Activated CD4-positive, alpha-beta T cell treated with anti-CD3 and anti-CD28 coated beads for 24 hours (primary cell): ENCODE results near the gene USP32.

Source experiments
- DNase-seq, 2 donors: peaks; one replicate each; pipeline ENCODE4 v3.0.0-alpha.2; 2020; ENCODE audit warnings: low read depth in 2 of 2

Gene USP32

DNA sequence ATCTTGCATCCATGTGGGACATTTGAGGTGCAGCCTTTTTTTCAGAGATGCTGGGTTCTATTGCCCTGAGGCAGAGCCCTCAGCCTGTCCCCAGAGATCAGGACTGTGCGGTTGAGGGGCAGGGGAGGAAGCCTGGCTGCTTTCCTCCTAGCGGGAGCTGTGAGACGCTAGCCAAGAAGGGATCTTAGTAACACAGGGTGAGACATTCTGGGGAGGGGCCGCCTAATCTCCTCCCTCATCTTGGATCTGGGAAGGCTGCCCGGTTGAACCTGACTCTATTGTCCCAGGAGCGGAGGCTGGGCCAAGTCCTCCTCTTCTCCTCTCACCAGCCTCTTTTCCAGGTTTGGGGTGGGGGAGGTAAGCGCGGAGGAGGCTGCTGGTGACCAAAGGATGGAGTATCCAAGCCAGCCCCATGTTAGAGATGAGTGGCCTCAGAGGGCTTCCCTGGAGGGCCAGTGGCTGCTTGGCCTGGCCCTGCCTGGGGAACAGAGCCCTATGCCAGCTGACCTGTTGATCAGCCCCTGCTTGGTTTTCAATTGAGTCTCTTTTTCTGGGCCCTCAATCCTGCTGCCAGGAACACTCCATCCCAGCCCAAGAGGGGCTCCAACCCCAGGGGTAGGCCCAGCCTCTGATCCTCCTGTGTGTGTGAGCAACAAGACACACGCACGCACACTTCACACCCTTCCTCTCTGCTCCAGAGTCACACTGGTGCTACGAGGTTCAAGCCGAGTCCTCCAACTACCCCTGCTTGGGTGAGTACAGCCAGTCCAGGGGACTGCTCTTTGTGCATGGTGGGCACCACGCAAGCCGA lies 237.1 kb downstream of the USP32 start:
- DNase-seq: no peak

DNA sequence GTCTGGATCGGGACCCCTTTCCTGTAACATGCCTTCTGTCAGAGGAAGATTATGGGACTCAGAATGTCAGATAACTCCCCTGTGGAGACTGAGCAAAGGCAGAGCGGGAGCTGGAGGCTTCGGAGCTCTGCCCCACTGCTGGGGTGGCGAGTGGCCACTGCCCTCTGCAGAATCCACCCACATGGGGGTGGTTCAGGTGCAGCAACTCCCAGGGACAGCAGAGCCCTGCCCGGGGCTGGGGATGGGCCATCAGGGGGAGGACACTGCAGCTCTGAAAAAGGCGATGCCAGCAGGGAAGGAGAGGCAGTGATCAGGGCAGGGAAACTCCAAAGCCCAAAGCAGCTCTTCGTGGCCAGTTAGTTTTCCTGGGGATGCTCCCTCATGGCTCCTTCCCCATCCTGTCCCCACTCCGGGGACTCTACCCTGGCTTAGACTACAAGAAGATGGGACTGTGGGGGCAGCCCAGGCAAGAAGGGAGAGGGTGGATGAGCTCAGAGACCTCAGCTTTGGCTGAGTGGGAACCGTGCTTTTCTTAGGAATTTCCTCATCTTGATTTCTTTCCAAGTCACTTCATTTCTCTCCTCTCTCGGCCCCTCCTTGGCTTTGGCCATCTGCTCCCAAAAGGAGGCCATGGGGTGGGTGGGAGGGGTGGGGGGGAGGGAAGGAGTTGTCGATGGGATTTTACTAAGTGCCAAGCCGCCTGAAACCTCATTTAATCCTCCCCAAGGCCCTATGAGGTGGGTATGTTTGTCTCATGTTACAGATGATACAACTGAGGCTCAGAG lies 238.1 kb downstream of the USP32 start:
- no peak for DNase-seq

DNA sequence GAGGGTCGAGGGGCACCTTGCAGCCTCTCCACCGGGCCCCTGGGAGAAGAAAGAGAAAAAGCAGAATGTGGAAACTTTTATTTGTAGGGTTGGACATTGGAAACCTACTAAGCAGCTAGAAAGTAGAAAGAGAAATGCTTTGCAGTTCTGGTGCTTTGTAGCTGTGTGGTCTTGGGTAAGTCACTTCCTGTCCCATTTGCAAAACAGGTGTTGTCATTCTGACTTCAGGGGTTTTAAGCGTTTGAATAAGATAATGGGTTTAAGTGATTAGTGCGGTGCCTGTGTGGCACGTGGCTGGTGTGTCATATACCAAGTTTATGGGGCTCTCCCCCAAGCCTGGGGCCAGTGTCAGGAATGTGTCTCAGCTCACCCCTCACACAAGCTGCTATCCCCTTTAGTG lies 240.6 kb downstream of the USP32 start:
- DNase-seq: no peak

DNA sequence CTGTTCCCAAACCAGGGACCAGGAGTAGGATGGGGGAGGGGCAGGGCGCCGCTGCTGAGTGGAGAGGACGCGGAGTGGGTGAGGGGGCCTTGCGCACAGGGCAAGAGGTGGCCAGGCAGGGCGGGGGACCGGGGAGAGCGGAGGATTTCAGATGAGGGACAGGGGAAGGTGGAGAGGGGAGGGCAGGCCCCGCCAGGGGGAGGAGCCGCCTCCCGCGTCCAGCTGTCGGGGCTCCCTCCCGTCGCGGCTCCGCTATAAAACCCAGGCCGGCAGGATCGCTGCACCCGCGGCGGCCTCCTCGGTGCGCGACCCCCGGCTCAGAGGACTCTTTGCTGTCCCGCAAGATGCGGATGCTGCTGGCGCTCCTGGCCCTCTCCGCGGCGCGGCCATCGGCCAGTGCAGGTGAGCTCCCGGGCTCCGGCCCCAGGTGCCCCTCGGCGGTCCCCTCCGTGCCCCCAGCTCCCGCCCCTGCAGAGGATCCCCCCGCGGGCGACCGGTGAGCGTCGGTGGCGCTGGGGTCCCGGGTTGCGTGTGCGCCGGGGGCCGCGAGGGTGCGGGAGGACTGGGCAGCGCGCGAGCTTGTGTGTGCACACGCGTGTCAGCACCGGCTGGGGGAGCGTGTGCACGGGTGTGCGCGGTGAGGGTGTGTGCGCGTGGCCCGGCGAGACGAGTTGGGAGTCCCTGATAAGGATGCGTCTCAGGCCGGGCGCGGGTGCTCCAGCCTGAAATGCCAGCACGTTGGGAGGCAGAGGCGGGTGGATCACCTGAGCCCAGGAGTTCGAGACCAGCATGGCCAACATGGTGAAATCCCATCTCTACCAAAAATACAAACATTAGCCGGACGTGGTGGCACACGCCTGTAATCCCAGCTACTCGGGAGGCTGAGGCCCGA lies 242.0 kb downstream of the USP32 start, which contains the start of gene CA4:
Gene CA4 (plus strand): TSS at position 283 of the 892 bp plus-strand sequence. CDS start 62 bp downstream, at position 345.
- DNase-seq: no peak

DNA sequence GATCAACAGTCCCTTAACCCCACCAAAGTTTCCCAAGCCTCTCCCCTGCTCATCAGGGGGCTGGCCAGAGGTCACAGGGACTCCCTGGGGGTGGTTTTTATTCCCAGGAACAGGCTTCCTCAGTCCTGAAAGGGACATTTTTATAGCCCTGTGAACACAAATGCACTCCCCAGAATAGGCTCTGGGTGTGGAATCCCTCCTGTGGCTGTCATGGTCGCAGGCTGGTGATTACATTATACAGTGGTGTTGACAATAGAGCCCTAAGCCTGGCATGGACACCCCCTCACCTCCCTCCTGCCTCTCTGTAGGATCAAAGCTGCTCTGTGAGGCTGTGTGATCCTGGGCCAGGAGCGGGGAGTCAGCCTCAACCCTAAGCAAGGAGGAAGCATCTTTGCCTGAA lies 243.6 kb downstream of the USP32 start:
- DNase-seq: no peak

DNA sequence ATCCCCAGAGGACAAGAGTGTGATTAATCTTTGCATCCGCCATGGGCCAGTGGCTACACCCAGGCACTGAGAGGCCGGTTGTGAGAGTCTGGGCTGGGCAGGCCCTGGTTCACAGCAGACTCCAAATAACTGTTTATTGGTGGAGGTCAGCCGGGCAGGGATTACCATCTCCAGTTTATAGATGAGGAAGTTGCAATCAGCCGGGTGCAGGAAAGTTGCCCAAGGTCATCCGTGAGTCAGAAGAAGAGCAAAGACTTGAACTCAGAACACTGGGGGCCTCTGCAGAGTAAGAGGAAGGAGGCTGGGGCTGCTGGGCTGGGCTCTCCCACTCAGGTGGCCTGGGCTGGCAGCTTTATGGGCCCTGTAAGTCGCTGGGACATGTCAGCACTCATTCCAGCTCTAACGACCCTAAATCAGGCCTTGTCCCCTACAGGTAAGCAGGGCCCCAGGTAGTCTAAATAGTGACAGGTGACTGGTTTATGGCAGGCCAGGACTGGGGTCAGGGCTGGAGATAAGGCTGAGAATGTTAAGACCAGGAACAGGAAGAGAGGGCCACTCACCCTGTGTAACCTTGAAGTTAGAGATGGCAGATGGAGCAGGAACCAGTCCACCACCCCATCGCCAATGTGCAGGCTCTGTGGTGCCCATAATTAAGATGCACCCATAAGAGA lies 244.2 kb downstream of the USP32 start:
- no peak for DNase-seq

DNA sequence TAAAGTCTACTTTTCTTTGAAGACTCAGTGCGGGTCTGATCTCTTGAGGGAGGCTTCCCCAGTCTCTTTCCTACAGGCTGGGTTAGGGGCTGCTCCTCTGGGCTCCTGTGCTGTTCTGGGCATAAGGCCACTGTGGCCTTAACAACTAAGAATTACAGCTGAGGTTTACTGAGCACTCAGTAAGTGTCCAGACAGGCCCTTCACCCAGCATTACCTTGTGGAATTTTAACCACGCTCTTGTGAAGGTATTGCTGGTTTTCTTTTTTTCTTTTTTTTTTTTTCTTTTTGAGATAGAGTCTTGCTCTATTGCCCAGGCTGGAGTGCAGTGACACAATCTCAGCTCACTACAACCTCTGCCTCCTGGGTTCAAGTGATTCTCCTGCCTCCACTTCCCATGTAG lies 245.7 kb downstream of the USP32 start:
- no peak for DNase-seq

DNA sequence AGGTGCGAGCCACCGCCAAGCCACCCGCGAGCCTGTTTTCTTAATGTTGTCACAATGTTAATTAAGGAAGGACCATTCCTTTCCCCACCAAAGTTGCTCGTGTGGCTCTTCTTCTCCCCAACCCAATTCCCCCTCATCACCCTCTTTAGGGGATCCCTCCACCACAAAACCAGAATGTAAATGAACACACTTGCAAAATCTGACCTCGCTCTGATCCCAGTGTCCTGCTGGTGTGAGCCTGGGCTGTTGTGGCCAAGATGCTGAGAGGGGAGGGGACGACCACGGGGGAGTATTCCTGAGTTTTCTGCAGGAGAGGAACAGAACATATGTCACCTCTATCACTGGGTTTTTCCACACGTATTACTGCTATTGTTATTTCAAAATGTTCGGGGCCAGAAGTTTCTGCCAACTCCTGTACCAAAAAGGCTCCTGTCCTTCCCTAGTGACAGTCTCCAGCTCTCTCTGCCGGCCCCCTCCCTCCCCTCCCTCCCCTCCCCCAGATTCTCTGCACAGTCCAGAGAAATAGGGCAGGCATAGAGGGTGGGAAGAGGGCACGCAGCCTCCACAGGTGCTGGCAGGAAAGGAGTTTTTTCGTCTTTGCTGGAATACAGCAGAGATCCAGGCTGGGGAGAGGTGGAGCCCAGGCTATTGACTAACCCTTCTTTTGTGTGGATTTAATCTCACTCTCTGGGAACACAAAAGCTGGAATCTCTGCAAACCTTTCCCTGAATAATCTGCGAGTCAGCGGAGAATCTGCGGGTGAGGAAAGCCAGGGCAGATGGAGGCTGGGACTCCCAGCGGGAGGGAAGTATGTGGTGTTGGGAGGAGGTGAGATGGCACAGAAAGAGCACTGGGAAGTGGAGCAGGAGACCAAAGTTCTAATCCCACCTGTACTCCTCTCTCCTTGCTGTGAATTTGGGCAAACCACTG lies 246.7 kb downstream of the USP32 start:
- no peak for DNase-seq

DNA sequence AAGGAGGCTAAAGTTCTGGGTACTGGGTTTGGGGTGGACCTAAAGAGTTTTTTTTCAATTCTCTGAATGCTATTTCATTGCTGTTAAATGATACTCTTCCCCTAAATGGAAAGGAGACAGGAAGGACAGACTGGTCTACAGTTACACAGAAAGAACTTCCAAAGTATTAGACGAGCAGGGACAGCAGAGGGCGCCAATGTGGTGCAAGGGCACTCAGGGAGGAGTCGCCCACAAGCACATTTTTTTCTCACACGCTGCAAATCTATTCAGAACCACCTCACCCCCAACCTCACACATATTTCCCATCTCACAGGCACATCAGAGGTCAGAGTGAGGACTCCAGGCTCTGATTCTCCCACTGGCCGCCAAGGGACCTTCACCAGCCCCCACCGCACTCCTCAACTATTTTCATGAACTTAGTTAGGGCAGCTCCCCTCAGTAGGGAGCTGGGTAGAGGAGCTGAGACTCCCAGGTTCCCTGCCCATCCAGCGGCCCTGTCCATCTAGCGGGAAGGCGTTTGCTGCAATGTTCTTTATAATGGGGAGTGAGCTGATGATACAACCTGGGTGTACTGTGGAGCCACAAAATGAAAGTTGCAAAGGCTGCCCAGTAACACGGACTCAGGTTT lies 248.9 kb downstream of the USP32 start:
- DNase-seq: peak; percentile 69 to 80

DNA sequence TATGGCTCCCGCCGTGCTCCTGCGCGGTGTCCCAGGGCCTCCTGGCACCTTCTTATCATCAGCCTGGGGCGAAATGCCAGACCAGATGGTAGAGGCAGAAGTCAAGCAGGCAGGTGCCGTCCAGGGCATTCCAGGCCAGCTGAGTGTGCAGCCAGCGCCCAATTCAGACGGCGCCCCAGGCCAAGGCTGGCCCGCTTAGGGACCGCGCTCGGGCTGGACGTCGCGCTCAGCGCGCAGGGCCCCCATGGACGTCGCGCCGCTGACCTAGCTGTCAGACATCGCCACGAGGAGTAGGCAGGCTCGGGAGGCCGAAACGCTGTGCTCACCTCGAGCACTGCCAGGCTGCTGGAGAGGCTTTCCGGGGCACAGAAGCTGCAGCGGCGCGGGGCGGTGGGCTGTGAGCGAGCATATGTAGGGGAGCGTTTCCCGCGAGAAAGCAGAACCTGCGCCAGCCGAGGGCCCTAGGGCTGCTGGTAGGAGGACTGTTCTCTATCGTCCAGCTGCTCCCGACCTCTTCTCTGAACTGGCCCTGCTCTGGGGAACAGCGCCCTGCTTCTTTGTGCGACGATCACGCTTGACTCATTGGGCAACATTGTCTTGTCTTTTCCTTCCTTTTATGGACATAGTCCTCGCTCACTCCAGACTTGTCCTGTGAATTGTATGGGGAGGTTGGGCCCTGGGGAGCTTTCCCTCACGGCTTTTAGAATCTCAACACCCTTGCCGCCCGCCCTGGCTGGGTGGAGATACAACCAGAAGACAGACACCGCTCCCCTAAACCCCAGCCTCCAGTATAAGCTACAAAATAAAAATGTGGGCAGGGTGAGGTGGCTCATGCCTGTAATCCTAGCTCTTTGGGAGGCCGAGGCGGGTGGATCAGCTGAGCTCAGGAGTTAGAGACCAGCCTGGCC lies 250.6 kb downstream of the USP32 start:
- DNase-seq: no peak

DNA sequence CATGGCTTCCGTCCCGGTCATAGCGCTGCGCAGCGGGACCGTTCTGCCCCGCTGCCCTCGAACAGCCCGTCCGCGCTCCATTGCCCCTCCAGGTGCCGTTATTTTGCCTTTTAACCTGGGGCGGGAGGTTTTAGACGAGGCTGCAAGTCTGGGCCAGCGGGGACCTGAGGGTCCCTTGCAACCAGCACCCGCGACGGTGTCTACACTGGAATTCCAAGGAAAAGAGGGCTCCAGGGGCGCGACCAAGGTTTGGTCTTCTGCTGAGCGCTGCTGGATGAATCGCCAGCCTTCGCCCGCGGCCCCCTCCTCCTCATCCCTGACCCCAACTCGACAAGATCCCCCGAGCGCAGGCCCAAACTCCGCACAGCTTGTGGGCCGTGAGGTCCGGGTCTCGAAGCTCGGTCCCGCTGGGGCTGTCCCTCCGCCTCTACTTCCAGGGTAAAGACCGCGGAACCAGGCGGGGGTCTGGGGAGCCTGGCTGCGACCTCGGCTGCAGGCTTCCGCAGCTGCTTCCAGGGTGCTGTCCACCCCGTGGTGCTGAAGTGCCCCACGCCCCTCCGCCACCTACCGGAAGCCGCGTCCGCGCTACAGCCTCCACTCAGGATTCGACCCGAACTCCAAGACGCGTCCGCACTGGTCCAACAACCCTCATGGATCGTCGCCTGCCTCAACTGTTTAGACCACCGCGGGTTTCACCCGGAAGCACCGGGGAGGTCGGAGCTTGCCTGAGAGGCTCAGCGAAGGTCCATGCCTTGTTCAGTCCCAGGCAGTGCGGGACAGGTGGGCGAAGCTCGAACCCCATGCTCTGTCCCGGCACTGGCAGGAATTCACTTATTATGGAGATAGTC lies 252.3 kb downstream of the USP32 start:
- peak; percentile 48 to 57 for DNase-seq

DNA sequence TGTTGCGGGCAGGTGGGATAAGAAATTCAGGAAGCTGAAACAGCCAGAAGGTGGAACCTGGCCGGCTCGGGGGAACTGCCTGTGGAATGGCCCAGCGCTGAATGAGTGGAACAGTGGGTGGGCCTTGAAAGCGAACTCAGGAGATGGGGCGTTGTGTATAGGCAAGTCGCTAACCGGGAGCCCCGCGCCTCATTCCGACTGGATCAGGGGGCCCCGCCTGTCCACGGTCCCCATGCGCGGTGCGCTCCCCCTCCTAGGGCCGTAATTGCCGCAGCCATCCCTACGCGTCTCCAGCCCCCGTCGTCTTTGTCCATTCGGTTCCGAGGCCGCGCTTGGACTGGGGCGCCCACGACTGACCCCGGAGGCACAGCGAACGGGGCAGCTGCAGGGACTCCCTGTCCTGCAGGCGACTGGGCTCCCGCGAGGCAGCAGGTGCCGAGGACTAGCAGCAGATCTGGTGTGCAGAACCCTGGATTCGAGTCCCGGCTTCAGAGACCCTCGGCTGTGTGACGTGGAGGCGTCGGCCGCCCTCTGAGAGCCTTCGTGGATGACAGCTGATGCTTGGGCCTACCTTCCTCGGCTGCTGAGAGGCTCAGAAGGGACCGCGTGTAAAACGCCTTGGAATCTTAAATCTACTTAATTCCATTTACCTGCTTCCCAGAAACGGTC lies 253.0 kb downstream of the USP32 start:
- no peak for DNase-seq

DNA sequence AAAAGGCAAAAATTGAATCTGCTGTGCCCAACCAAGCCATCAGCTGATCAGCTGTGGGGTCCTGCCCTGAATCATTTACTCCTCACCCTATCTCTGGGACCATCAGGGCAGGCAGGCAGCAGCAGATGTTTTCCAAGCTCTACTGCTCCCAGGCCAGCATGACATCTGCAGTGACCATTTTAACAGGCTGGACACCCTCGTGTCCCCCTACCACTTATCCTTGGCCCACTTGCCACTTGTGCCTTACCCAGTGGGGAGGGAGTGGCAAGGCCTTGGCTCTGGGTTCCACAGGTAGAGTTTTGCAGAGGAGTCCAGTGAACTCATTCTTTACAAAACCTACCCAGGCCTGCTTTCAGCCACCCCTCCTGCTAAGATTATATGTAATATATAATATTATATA lies 254.2 kb downstream of the USP32 start:
- no peak for DNase-seq

DNA sequence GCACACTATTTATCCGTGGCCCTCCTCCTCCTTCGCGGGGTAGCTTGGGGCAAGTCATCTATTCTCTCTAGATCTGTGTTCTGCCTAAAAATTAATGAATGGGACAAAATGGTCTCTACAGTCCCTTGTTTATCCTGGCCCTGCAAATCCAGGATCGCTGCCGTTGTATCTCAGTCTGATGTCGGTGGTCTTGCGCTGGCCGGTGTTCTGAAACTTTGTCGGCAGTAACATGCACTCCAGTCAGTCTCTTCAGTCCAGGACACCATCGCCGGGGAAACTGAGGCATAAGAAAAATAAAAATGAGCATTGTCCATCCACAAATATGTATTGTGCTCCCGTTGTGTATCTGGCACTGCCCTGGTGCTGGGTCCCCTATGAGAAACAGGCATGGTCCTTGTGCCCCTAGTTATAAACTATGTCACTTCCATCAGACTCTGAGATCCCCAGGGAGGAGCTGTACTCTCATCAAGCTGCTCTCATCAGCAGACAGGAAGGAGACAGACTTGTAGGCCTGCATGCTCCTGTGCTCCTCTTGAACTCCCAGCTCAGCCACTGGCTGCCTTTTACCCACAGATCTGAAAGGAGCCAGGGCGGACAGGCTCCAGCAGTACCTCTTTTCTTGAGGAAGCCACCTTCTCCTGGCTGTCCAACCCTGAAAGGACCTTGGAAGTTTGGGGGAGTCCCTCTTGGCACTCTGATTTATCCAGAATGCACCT lies 255.8 kb downstream of the USP32 start:
- DNase-seq: no peak

DNA sequence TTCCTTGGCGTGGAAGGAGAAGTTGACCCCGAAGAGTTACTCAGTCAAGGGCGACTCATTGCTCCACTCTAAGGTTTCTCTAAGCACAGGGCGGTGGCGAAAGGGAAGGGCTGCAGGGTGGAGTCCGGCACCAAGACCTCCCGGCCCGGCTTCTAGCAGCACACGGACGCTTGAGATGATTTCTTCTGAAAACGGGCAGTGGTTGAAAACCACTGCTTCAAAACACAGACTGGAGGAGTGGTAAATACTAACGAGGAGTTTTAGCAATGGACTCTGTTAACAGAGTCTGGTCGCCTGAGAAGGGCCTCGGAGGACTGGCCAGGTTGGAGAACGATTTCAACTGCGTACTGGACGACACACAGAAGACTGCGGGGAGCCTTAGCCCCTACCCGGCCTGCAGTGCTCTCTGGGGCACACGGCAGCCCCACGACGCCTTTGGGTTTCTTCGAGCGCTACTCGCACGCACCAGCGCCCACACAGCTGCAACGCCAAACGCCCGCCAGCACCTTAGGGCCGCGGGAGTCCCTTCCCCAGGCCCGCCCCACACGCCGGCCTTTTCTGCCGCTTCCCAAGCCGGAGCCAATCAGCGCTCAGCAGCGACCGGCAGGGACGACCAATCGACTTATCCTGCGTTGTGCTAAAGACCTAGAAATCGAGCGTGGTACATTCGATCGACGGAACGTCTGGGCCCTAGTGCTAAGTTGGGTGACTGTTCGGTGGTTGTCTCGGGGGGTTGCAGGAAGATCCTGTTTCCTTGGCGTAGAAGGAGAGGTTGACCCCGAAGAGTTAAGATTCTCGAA lies 256.6 kb downstream of the USP32 start:
- peak; percentile 65 to 66 for DNase-seq
